C4-2B (cell line): ENCODE data around the gene BABAM2.

Experiments
- ZFX ChIP-seq: fragments of 450-650 bp; IDR thresholded peaks from 2 replicates; pipeline ENCODE4 v1.6.1; 2017
- TF ChIP-seq, protein P1 (sequence below): fragments of 450-650 bp; conservative IDR thresholded peaks from 2 replicates; pipeline ENCODE4 v1.5.1; 2017; ENCODE audit warnings: mild to moderate bottlenecking

DNA sequence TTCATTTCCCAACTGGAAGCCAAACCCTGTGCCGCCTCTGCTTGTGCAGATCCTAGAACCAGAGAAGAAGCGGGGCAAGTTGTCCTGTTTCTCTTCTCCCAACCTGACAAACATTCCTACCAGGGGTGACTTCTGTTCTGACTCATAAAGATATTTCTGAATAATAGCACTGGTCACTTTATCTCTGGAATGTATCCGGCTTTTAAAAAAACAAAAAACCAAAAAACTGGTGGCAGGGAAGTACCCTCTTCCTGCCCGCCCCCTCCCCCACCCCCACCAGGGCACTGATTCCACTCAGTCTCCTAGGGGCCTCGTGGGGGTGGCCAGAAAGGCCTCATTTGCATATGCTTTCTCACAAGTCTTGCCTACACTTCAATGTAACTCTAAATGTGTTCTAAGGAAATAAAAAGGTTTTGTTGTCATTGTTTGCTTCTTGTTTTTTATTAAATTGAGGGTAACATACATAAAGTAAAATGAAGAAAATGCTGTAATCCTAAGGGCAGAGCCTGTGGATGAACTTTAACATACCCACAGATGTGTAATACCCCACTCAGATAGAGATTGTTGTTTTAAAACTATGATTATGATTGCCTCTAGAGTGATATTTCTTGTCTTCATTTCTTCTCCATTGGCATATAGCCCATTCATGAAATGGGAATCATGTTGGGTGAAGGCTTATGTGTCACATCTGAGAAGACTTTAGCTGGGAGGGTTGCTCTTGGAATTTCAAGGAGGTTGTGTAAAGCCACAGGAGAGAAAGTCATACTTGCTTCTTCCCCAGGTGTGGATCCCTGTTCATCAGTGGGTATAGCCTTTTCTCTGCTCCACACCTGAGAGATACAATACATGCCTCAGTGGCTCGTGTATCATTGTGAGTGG lies 496.8 kb downstream of the BABAM2 start:
- TF ChIP-seq, protein P1, sequence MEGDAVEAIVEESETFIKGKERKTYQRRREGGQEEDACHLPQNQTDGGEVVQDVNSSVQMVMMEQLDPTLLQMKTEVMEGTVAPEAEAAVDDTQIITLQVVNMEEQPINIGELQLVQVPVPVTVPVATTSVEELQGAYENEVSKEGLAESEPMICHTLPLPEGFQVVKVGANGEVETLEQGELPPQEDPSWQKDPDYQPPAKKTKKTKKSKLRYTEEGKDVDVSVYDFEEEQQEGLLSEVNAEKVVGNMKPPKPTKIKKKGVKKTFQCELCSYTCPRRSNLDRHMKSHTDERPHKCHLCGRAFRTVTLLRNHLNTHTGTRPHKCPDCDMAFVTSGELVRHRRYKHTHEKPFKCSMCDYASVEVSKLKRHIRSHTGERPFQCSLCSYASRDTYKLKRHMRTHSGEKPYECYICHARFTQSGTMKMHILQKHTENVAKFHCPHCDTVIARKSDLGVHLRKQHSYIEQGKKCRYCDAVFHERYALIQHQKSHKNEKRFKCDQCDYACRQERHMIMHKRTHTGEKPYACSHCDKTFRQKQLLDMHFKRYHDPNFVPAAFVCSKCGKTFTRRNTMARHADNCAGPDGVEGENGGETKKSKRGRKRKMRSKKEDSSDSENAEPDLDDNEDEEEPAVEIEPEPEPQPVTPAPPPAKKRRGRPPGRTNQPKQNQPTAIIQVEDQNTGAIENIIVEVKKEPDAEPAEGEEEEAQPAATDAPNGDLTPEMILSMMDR: no peak
- no peak for TF ChIP-seq ZFX
